Transverse colon (tissue), 4 donors: ENCODE data around the gene VPS9D1. TPM values are rescaled to one million over a fixed set of nuclear protein-coding genes. Genes with fewer than 3 reads are reported as not detected.
"Not testable (repeated sequence)": the region's sequence is repeated elsewhere in the genome, so short reads cannot be mapped to it uniquely, and the experiment has no call there.

Source experiments
- DNase-seq: peaks from one replicate; pipeline ENCODE4 v3.0.0-alpha.2; 2019
- H3K27ac ChIP-seq, 4 donors: fragments of 200-600 bp; sonication (generic); 2 replicates each; pipeline ENCODE4 v1.5.1; 2016 to 2018; ENCODE audit warnings: inconsistent platforms in 4 of 4
- H3K27me3 ChIP-seq: fragments of 200-600 bp; sonication (generic); 2 replicates; pipeline ENCODE4 v1.5.1; 2017; ENCODE audit warnings: inconsistent platforms
- H3K36me3 ChIP-seq, 4 donors: fragments of 200-600 bp; sonication (generic); 2 replicates each; pipeline ENCODE4 v1.5.1; 2017 to 2019; ENCODE audit warnings: inconsistent platforms in 4 of 4
- H3K4me1 ChIP-seq, 4 donors: fragments of 200-600 bp; sonication (generic); 2 replicates each; pipeline ENCODE4 v1.5.1; 2017 to 2020; ENCODE audit warnings: inconsistent platforms in 4 of 4
- H3K4me3 ChIP-seq, 4 donors: fragments of 200-600 bp; sonication (generic); 1 replicate in 1 of 4; 2 replicates in 3 of 4; pipeline versions ENCODE4 v1.5.1 to v1.6.1; 2017 to 2019; ENCODE audit warnings: inconsistent platforms in 4 of 4
- H3K9me3 ChIP-seq, 2 donors: fragments of 200-600 bp; sonication (generic); 2 replicates each; pipeline ENCODE4 v1.5.1; 2017 to 2019; ENCODE audit warnings: inconsistent platforms in 2 of 2
- CTCF ChIP-seq, 5 experiments: fragments of 200-600 bp in 3 of 5; fragments of 450-650 bp in 2 of 5; sonication (generic) in 3 of 5; IDR thresholded peaks; 1 replicate in 2 of 5; 2 replicates in 3 of 5; pipeline ENCODE4 v1.5.1; 2016 to 2017; ENCODE audit warnings: antibody characterized with exemption in 5 of 5, inconsistent platforms in 3 of 5, mild to moderate bottlenecking in 2 of 5, moderate library complexity in 1 of 5
- EP300 ChIP-seq: sonication (generic); formaldehyde crosslinking; IDR thresholded peaks from one replicate; pipeline ENCODE4 v1.6.1; 2017; ENCODE audit warnings: antibody characterized with exemption, low read depth
- POLR2A ChIP-seq: fragments of 450-650 bp; IDR thresholded peaks from one replicate; pipeline ENCODE4 v1.6.1; 2016; ENCODE audit warnings: antibody characterized with exemption, mild to moderate bottlenecking, moderate library complexity
- POLR2AphosphoS5 ChIP-seq, 3 donors: sonication (generic); formaldehyde crosslinking; IDR thresholded peaks; one replicate each; pipeline ENCODE4 v1.6.1; 2016; ENCODE audit warnings: antibody characterized with exemption in 3 of 3
- WGBS, 2 donors: methylation state at CpG; one replicate each; pipeline ENCODE4 v1.1.5; 2018; ENCODE audit warnings: low coverage in 1 of 2; 5-methylcytosine and 5-hydroxymethylcytosine counted together
- in situ Hi-C, 4 donors: fragments of 200-750 bp; cut with MboI; loops; one replicate each; pipeline versions ENCODE4 v1.15.0 to v1.15.1; 2017; ENCODE audit warnings: low sequenced_read_pairs in 3 of 4, low pct_ligation_motif_present in 1 of 4, low pct_unique_long_range_greater_than_20kb in 1 of 4
- intact Hi-C: fragments of 100-400 bp; cut with DNase I; formaldehyde crosslinking; loops from one replicate; pipeline ENCODE4 v1.15.1; 2023; ENCODE audit warnings: low total_unique reads
- total RNA-seq, 4 donors: library from RNA; depleted of rRNA; stranded (reverse); fragments of >200 nt; gene quantifications; one replicate each; pipeline ENCODE4 v1.1.0, GENCODE V29; 2016

The VPS9D1 gene
- total RNA-seq, 4 donors from 2014 or later: 13.1 to 54.6 (median 18.8) TPM

- Histone ChIP-seq H3K27ac (peak overlapping the region; percentile 91 to 96 (median 94)), H3K27me3 (no peaks in the 10 kb centered on the region), H3K9me3 (no peaks in the 10 kb centered on the region), H3K4me3 (peak overlapping the region; percentile 66 to 77 (median 73)), H3K4me1 (peaks cover 4 to 29% (median 22%) of the 10 kb centered on the region in 4 donors), H3K36me3 (no peaks in the 10 kb centered on the region)
- peak; percentile 77 for DNase-seq
- 2% methylated on average over 50 of the region's 78 CpGs; no CpG with 5 or more reads in 1 of the 2 donors for WGBS, 2 donors
- intact Hi-C loops (loop anchor here (5.0 to 10.0 kb wide), 2 partner anchors 94 to 171 kb away; partner anchors contain the start of gene TCF25), in situ Hi-C loops (loop anchor here in 2 of 4 donors (10.0 kb wide), 1 partner anchor 94 kb away; no protein-coding TSS in a partner anchor)
- peak; percentile 63 for TF ChIP-seq POLR2A
- TF ChIP-seq POLR2AphosphoS5 (IDR thresholded peaks at IDR 0.05): peak in 2 of 3 donors; percentile 46 to 78
- TF ChIP-seq CTCF (IDR thresholded peaks at IDR 0.05): peak in 1 of 5 experiments; percentile 1
- TF ChIP-seq EP300: no peak
These were observed 19.9 kb downstream of the VPS9D1 start for GRCh38 chr16:89700649-89701424.

GRCh38 chr16:89700100-89700648 lies 20.5 kb downstream of the VPS9D1 start:
- Histone ChIP-seq H3K4me3 (peak overlapping the region in 3 of 4 donors; percentile 73 to 77 (median 73)), H3K36me3 (no peaks in the 10 kb centered on the region), H3K4me1 (peaks cover 4 to 30% (median 22%) of the 10 kb centered on the region in 4 donors), H3K9me3 (no peaks in the 10 kb centered on the region), H3K27ac (peak overlapping the region; percentile 91 to 96 (median 94)), H3K27me3 (no peaks in the 10 kb centered on the region)
- in situ Hi-C loops (loop anchor here in 2 of 4 donors (10.0 kb wide), 1 partner anchor 95 kb away; no protein-coding TSS in a partner anchor), intact Hi-C loops (loop anchor here (5.0 to 10.0 kb wide), 2 partner anchors 95 to 172 kb away; partner anchors contain the start of gene TCF25)
- 1% methylated on average over 26 of the region's 30 CpGs; no CpG with 5 or more reads in 1 of the 2 donors for WGBS, 2 donors
- DNase-seq: peak; percentile 100
- TF ChIP-seq POLR2AphosphoS5 (IDR thresholded peaks at IDR 0.05) (peak; percentile 51 to 71 (median 57)), POLR2A (peak; percentile 49), CTCF (IDR thresholded peaks at IDR 0.05) (peak; percentile 73 to 97 (median 84)), EP300 (no peak)

GRCh38 chr16:89699629-89700099 lies 21.0 kb downstream of the VPS9D1 start:
- in situ Hi-C loops: loop anchor here in 2 of 4 donors (10.0 kb wide), 1 partner anchor 95 kb away; no protein-coding TSS in a partner anchor
- Histone ChIP-seq H3K27ac (peak overlapping the region; percentile 64 to 96 (median 94)), H3K4me1 (peaks cover 4 to 33% (median 22%) of the 10 kb centered on the region in 4 donors), H3K4me3 (peak overlapping the region in 2 of 4 donors; percentile 73)
- H3K9me3 ChIP-seq, H3K36me3 ChIP-seq, H3K27me3 ChIP-seq, DNase-seq: not testable (repeated sequence)
- intact Hi-C loops: loop anchor here (5.0 to 10.0 kb wide), 2 partner anchors 95 to 173 kb away; partner anchors contain the start of gene TCF25
- 64% methylated on average over 16 of the region's 18 CpGs; no CpG with 5 or more reads in 1 of the 2 donors for WGBS, 2 donors

- H3K4me1 ChIP-seq: peaks cover 4 to 33% (median 22%) of the 10 kb centered on the region in 4 donors
- 96 to 100% methylated on average over 9 to 14 of the region's 14 CpGs for WGBS, 2 donors
- H3K9me3 ChIP-seq, in situ Hi-C loops, H3K27me3 ChIP-seq, H3K27ac ChIP-seq, H3K36me3 ChIP-seq, DNase-seq, intact Hi-C loops, H3K4me3 ChIP-seq: not testable (repeated sequence)
These were observed 22.0 kb downstream of the VPS9D1 start for GRCh38 chr16:89698717-89699116.
